Measurements from ENCODE around the gene APAF1. TPM values are rescaled to one million over a fixed set of nuclear protein-coding genes. Genes with fewer than 3 reads are reported as not detected.

Gene APAF1
- total and polyA plus RNA-seq, 2 of the 13 experiments (the other 11 are each of a cell fraction or from before 2014, with no cell fraction given) = 6.0 to 13.0 TPM

- FAIRE-seq = no peak
- POLR2A ChIA-PET = no interaction called here
- TF ChIP-seq THAP11 (CRISPR knock-in tag; IDR thresholded peaks at IDR 0.05) = no peak
- no peak for TF ChIP-seq MLXIP (CRISPR knock-in tag; IDR thresholded peaks at IDR 0.05; ENCODE audit: borderline replicate concordance)
- TF ChIP-seq ATRX (CRISPR knock-in tag; IDR thresholded peaks at IDR 0.05; ENCODE audit: borderline replicate concordance) = no peak
- no peak for TF ChIP-seq U2AF1 (optimal IDR thresholded peaks at IDR 0.05; ENCODE audit: low read depth, low read length)
- TF ChIP-seq ZBTB34 (CRISPR knock-in tag; IDR thresholded peaks at IDR 0.05) = no peak
- TF ChIP-seq DBP (CRISPR knock-in tag; IDR thresholded peaks at IDR 0.05; ENCODE audit: not compliant biosample characterization) = no peak
- TF ChIP-seq ZNF142 (CRISPR knock-in tag; IDR thresholded peaks at IDR 0.05) = no peak
- no peak for TF ChIP-seq TFDP1 (CRISPR knock-in tag; IDR thresholded peaks at IDR 0.05; ENCODE audit: borderline replicate concordance)
- no peak for TF ChIP-seq ZNF251 (CRISPR knock-in tag; IDR thresholded peaks at IDR 0.05)
- no peak for TF ChIP-seq GABPA (IDR thresholded peaks at IDR 0.05; ENCODE audit: low read depth, low read length)
- TF ChIP-seq GABPA (CRISPR knock-in tag; IDR thresholded peaks at IDR 0.05; ENCODE audit: low read depth) = no peak
- no peak for TF ChIP-seq ZNF775 (CRISPR knock-in tag; IDR thresholded peaks at IDR 0.05; ENCODE audit: borderline replicate concordance)
Observed at GRCh38 chr12:98684199-98684598, 39.1 kb downstream of the APAF1 start.

More at GRCh38 chr12:98684199-98684598, 39.1 kb downstream of the APAF1 start:
- WGBS (ENCODE audit: low lambda C conversion rate) = 98% methylated on average over 2 of the region's 2 CpGs
- Histone ChIP-seq H3K79me2 (ENCODE audit: insufficient read depth, low read length) (no peaks in the 10 kb centered on the region), H3K4me1 (ENCODE audit: insufficient read depth, low read length) (no peaks in the 10 kb centered on the region), H4K20me1 (ENCODE audit: insufficient read depth, low read length) (no peaks in the 10 kb centered on the region), H3K9ac (ENCODE audit: insufficient read depth, low read depth, low read length) (no peak overlapping the region), H3K4me3 (replicated peaks in 1 of 3; ENCODE audit: insufficient read depth in 1 of 3, low read depth in 2 of 3, low read length in 3 of 3) (no peak overlapping the region), H3K27ac (ENCODE audit: extremely low read length, insufficient read depth, low read length) (no peak overlapping the region), H3K27me3 (ENCODE audit: control insufficient read depth in 1 of 2, insufficient read depth in 2 of 2, low read length in 2 of 2) (no peaks in the 10 kb centered on the region; a peak in 1 of 5 replicates), H2AFZ (ENCODE audit: low read length) (no peak overlapping the region), H3K9me3 (ENCODE audit: low read length) (no peaks in the 10 kb centered on the region), H3K36me3 (replicated peaks in 1 of 2; ENCODE audit: control insufficient read depth in 1 of 2, insufficient read depth in 2 of 2, low read length in 2 of 2) (peaks cover 9 to 47% of the 10 kb centered on the region in 2 experiments; a peak in 3 of 5 replicates), H3K4me2 (ENCODE audit: low read depth, low read length) (no peak overlapping the region)
- intact Hi-C loops (cut with micrococcal nuclease; ENCODE audit: unreplicated experiment) (no loop called here), in situ Hi-C loops (cut with HindIII; ENCODE audit: extremely low pct_ligation_motif_present, low pct_unique_long_range_greater_than_20kb) (no loop called here)
- CTCF ChIA-PET (ENCODE audit: low intra/inter-chr PET ratio, low total read pairs) = no interaction called here
- ATAC-seq = no peak
- DNase-seq (ENCODE audit: low spot score) = no peak
- BruUV-seq (replicated peaks) = no TSS peak
